ENCODE results near the gene ZC3H7B. TPM values are rescaled to one million over a fixed set of nuclear protein-coding genes. Genes with fewer than 3 reads are reported as not detected.

The ZC3H7B gene
- polyA plus RNA-seq, 1 donor (not counting 4 experiments of a cell fraction or from before 2014, with no cell fraction given): 24.2 TPM

DNA sequence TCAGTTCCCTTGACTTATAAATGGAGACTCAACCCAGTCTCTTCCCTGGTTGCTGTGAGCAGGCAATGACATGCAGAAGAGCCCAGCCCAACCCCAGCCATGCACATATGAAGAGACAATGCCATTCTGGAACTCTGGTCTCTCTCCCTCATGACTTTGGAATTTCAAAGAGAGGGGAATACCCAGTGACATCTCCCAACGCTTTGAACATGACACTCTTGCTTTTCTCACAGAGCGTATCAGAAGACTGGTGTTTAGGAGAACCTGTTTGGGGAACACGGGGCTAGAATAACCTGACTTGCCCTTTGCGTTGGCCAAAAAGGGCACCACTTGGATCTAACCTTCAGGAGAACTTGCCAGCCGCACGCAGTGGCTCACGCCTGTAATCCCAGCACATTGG, 28.2 kb upstream of the ZC3H7B start:
- no peaks in the 10 kb centered on the region for H3K9me3 ChIP-seq (ENCODE audit: control insufficient read depth, low read depth, low read length)
- peak overlapping the region; percentile 7 for H3K4me2 ChIP-seq (ENCODE audit: control insufficient read depth, extremely low read depth, insufficient read depth, low read depth, low read length)
- H3K27me3 ChIP-seq (ENCODE audit: control insufficient read depth, extremely low read depth, insufficient read depth, low read length): no peaks in the 10 kb centered on the region
- no peak overlapping the region for H2AFZ ChIP-seq (ENCODE audit: control insufficient read depth, low read length)
- H3K9ac ChIP-seq (ENCODE audit: control insufficient read depth, extremely low read depth, insufficient read depth, low read length): peak overlapping the region; percentile 38
- peak overlapping the region; percentile 84 for H3K27ac ChIP-seq (ENCODE audit: control insufficient read depth, insufficient read depth, low read length)
- peaks cover 2% of the 10 kb centered on the region for H4K20me1 ChIP-seq (ENCODE audit: control insufficient read depth, extremely low read depth, insufficient read depth, low read length)
- H3K4me1 ChIP-seq (ENCODE audit: control insufficient read depth, extremely low read depth, insufficient read depth, low read length): peaks cover 37% of the 10 kb centered on the region
- dilution Hi-C loops (cut with MboI; ENCODE audit: extremely low pct_ligation_motif_present, low sequenced_read_pairs): no loop called here
- TF ChIP-seq, protein P1, sequence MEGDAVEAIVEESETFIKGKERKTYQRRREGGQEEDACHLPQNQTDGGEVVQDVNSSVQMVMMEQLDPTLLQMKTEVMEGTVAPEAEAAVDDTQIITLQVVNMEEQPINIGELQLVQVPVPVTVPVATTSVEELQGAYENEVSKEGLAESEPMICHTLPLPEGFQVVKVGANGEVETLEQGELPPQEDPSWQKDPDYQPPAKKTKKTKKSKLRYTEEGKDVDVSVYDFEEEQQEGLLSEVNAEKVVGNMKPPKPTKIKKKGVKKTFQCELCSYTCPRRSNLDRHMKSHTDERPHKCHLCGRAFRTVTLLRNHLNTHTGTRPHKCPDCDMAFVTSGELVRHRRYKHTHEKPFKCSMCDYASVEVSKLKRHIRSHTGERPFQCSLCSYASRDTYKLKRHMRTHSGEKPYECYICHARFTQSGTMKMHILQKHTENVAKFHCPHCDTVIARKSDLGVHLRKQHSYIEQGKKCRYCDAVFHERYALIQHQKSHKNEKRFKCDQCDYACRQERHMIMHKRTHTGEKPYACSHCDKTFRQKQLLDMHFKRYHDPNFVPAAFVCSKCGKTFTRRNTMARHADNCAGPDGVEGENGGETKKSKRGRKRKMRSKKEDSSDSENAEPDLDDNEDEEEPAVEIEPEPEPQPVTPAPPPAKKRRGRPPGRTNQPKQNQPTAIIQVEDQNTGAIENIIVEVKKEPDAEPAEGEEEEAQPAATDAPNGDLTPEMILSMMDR (optimal IDR thresholded peaks at IDR 0.05 in 1 of 3, IDR thresholded peaks at IDR 0.05 in 1 of 3, conservative IDR thresholded peaks at IDR 0.05 in 1 of 3; ENCODE audit: extremely low read depth in 1 of 3, insufficient read depth in 2 of 3, low read length in 3 of 3): no peak
- TF ChIP-seq EZH2 (IDR thresholded peaks at IDR 0.05; ENCODE audit: low read length): no peak
- peaks cover 33 to 50% of the 10 kb centered on the region in 2 experiments for H3K36me3 ChIP-seq (ENCODE audit: control insufficient read depth in 2 of 2, extremely low read depth in 1 of 2, insufficient read depth in 2 of 2, low read length in 2 of 2)
- no peak overlapping the region for H3K4me3 ChIP-seq (ENCODE audit: control insufficient read depth in 2 of 3, extremely low read depth in 1 of 3, insufficient read depth in 2 of 3, low read depth in 1 of 3, low read length in 3 of 3)
- H3K9me1 ChIP-seq (ENCODE audit: control insufficient read depth, extremely low read depth, insufficient read depth, low read length): no peaks in the 10 kb centered on the region
- peaks cover 47% of the 10 kb centered on the region for H3K79me2 ChIP-seq (ENCODE audit: control insufficient read depth, insufficient read depth, low read length)
- DNase-seq (ENCODE audit: low read depth, low spot score): peak; percentile 60
- peak; percentile 96 for FAIRE-seq

DNA sequence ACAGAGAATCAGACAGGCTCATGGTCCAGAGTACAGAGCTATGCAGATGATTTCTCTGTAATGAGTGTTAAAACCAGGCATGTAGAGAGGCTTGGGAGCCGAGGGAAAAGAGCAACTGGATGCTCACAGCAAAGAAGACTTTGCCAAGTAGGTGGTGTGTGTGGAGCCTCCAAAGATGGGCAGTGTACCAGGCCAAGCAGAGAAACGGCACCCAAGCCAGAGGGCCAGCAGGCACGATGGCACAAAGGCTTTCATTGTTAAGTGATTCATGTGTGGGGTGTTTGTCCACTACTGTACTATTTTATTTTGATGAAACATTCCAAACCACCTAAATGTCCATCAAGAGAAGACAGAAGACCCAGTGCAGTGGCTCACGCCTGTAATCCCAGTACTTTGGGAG, 26.5 kb upstream of the ZC3H7B start:
- no peaks in the 10 kb centered on the region for H3K9me1 ChIP-seq (ENCODE audit: control insufficient read depth, extremely low read depth, insufficient read depth, low read length)
- peaks cover 43% of the 10 kb centered on the region for H3K4me1 ChIP-seq (ENCODE audit: control insufficient read depth, extremely low read depth, insufficient read depth, low read length)
- H3K4me3 ChIP-seq (ENCODE audit: control insufficient read depth in 2 of 3, extremely low read depth in 1 of 3, insufficient read depth in 2 of 3, low read depth in 1 of 3, low read length in 3 of 3): no peak overlapping the region
- H2AFZ ChIP-seq (ENCODE audit: control insufficient read depth, low read length): no peak overlapping the region
- H3K27ac ChIP-seq (ENCODE audit: control insufficient read depth, insufficient read depth, low read length): no peak overlapping the region
- H3K27me3 ChIP-seq (ENCODE audit: control insufficient read depth, extremely low read depth, insufficient read depth, low read length): no peaks in the 10 kb centered on the region
- H3K36me3 ChIP-seq (ENCODE audit: control insufficient read depth in 2 of 2, extremely low read depth in 1 of 2, insufficient read depth in 2 of 2, low read length in 2 of 2): peaks cover 33 to 48% of the 10 kb centered on the region in 2 experiments
- H3K9me3 ChIP-seq (ENCODE audit: control insufficient read depth, low read depth, low read length): no peaks in the 10 kb centered on the region
- no peak overlapping the region for H3K9ac ChIP-seq (ENCODE audit: control insufficient read depth, extremely low read depth, insufficient read depth, low read length)
- dilution Hi-C loops (cut with MboI; ENCODE audit: extremely low pct_ligation_motif_present, low sequenced_read_pairs): no loop called here
- no peak overlapping the region for H3K4me2 ChIP-seq (ENCODE audit: control insufficient read depth, extremely low read depth, insufficient read depth, low read depth, low read length)
- FAIRE-seq: no peak
- TF ChIP-seq EZH2 (IDR thresholded peaks at IDR 0.05; ENCODE audit: low read length): no peak
- TF ChIP-seq, protein P1 (optimal IDR thresholded peaks at IDR 0.05 in 1 of 3, IDR thresholded peaks at IDR 0.05 in 1 of 3, conservative IDR thresholded peaks at IDR 0.05 in 1 of 3; ENCODE audit: extremely low read depth in 1 of 3, insufficient read depth in 2 of 3, low read length in 3 of 3): no peak
- peaks cover 2% of the 10 kb centered on the region for H4K20me1 ChIP-seq (ENCODE audit: control insufficient read depth, extremely low read depth, insufficient read depth, low read length)
- no peak for DNase-seq (ENCODE audit: low read depth, low spot score)
- H3K79me2 ChIP-seq (ENCODE audit: control insufficient read depth, insufficient read depth, low read length): peaks cover 48% of the 10 kb centered on the region

Measured in keratinocyte (primary cell).